HepG2 (cell line): ENCODE data around the gene MYO18B. TPM values are rescaled to one million over a fixed set of nuclear protein-coding genes. Genes with fewer than 3 reads are reported as not detected.

ENCODE experiments used
- ATAC-seq: fragments of 200-7000 bp; cut with Tn5 transposase; 3 replicates; pipeline ENCODE4 v1.9.1; 2020; ENCODE audit warnings: mild to moderate bottlenecking, moderate library complexity
- BruUV-seq: library from RNA; stranded (reverse); fragments of 400-500 nt; replicated peaks from 2 replicates; lab custom pipeline; 2021; lab: Mats Ljungman, UMichigan
- CTCF ChIA-PET: fragments of 300-600 bp; formaldehyde crosslinking; extraction: SDS; loops from one replicate; lab custom pipeline; 2021; ENCODE audit warnings: low total read pairs, inconsistent platforms, low intra/inter-chr PET ratio; lab: Yijun Ruan, JAX
- POLR2A ChIA-PET: fragments of 350-600 bp; sonication (Branson Sonifier 250); formaldehyde crosslinking; loops from one replicate; lab custom pipeline; 2020; ENCODE audit warnings: antibody characterized with exemption, inconsistent platforms; lab: Yijun Ruan, JAX
- DNase-seq: peaks from one replicate; pipeline ENCODE4 v3.0.0-alpha.2; 2015; ENCODE audit warnings: low spot score
- FAIRE-seq: peaks from 3 replicates; lab custom pipeline; 2011; peaks lifted over from hg19 to GRCh38; lab: Jason Lieb, UNC
- H2AFZ ChIP-seq: one replicate; pipeline ENCODE4 v1.6.1; 2011; ENCODE audit warnings: low read length, inconsistent platforms
- H3K27ac ChIP-seq: fragments of 300-600 bp; 3 replicates; pipeline ENCODE4 v1.8.0; 2011; ENCODE audit warnings: mixed run types, mild to moderate bottlenecking, mixed read lengths, low read length, inconsistent platforms; ENCODE audit not compliant: insufficient read depth; ENCODE audit errors: extremely low read length
- H3K27me3 ChIP-seq, 2 experiments: fragments of 200-600 bp in 1 of 2; 2 replicates in 1 of 2; 3 replicates in 1 of 2; pipeline versions ENCODE4 v1.6.0 to v1.8.0; 2011; ENCODE audit warnings: low read length in 2 of 2, mild to moderate bottlenecking in 2 of 2, moderate library complexity in 2 of 2, inconsistent platforms in 1 of 2; ENCODE audit not compliant: insufficient read depth in 2 of 2, control insufficient read depth in 1 of 2
- H3K36me3 ChIP-seq, 2 experiments: fragments of 200-600 bp in 1 of 2; replicated peaks in 1 of 2; 2 replicates in 1 of 2; 3 replicates in 1 of 2; pipeline versions ENCODE4 v1.5.1 to v1.8.0; 2011; ENCODE audit warnings: low read length in 2 of 2, inconsistent platforms in 1 of 2; ENCODE audit not compliant: insufficient read depth in 2 of 2, control insufficient read depth in 1 of 2
- H3K4me1 ChIP-seq: 2 replicates; pipeline ENCODE4 v1.5.1; 2012; ENCODE audit warnings: low read length, inconsistent platforms; ENCODE audit not compliant: insufficient read depth
- H3K4me2 ChIP-seq: 2 replicates; pipeline ENCODE4 v1.6.0; 2011; ENCODE audit warnings: low read depth, low read length, inconsistent platforms
- H3K4me3 ChIP-seq, 3 experiments: fragments of 200-600 bp in 1 of 3; sonication (generic), shearing (Covaris generic) in 1 of 3; replicated peaks in 1 of 3; 2 replicates each; pipeline ENCODE4 v1.5.1; 2011 to 2016; ENCODE audit warnings: low read length in 3 of 3, inconsistent platforms in 2 of 3, low read depth in 2 of 3, mild to moderate bottlenecking in 2 of 3, control low read depth in 1 of 3, mixed read lengths in 1 of 3; ENCODE audit not compliant: insufficient read depth in 1 of 3
- H3K79me2 ChIP-seq: one replicate; pipeline ENCODE4 v1.6.1; 2011; ENCODE audit warnings: low read length, inconsistent platforms; ENCODE audit not compliant: insufficient read depth
- H3K9ac ChIP-seq: 2 replicates; pipeline ENCODE4 v1.6.0; 2011; ENCODE audit warnings: mild to moderate bottlenecking, low read depth, low read length, inconsistent platforms; ENCODE audit not compliant: insufficient read depth
- H3K9me3 ChIP-seq: 2 replicates; pipeline ENCODE4 v1.5.1; 2012; ENCODE audit warnings: mild to moderate bottlenecking, low read length
- H4K20me1 ChIP-seq: 2 replicates; pipeline ENCODE4 v1.6.0; 2011; ENCODE audit warnings: inconsistent platforms, mild to moderate bottlenecking, low read length, moderate library complexity; ENCODE audit not compliant: insufficient read depth
- ATF7 ChIP-seq, 2 experiments: fragments of 450-650 bp in 1 of 2; sonication (generic) in 1 of 2; formaldehyde crosslinking in 1 of 2; IDR thresholded peaks; 2 replicates each; pipeline versions ENCODE4 v1.4.0 to v1.6.1; 2016 to 2020; ENCODE audit warnings: antibody characterized with exemption in 1 of 2, mild to moderate bottlenecking in 1 of 2, missing genetic modification reagents in 1 of 2
- ZNF207 ChIP-seq: fragments of 450-650 bp; IDR thresholded peaks from 2 replicates; pipeline ENCODE4 v1.6.1; 2016; ENCODE audit warnings: antibody characterized with exemption, borderline replicate concordance
- ZNF44 ChIP-seq: sonication (generic); formaldehyde crosslinking; IDR thresholded peaks from 2 replicates; pipeline ENCODE4 v1.5.1; 2020; ENCODE audit warnings: mild to moderate bottlenecking, missing genetic modification reagents
- WGBS: methylation state at CpG from one replicate; pipeline ENCODE4 v1.1.6; 2017; ENCODE audit warnings: low lambda C conversion rate; 5-methylcytosine and 5-hydroxymethylcytosine counted together
- in situ Hi-C: cut with HindIII; loops from 2 replicates; pipeline ENCODE4 v1.10.0; 2017; ENCODE audit warnings: low pct_unique_long_range_greater_than_20kb; ENCODE audit not compliant: extremely low pct_ligation_motif_present
- intact Hi-C: fragments of 100-400 bp; cut with micrococcal nuclease; formaldehyde crosslinking; loops from one replicate; pipeline ENCODE4 v1.10.0; 2022; ENCODE audit not compliant: unreplicated experiment
- polyA plus RNA-seq, 8 experiments: library from polyadenylated mRNA; depleted of rRNA in 3 of 8; stranded (reverse) in 7 of 8; unstranded in 1 of 8; fragments of >200 nt; fragmentation: Illumina TruSeq in 4 of 8; extraction: Trizol in 4 of 8; gene quantifications; 2 replicates each; pipeline versions ENCODE4 v1.2.1 to v1.2.3, GENCODE V29; 2011 to 2016; ENCODE audit warnings: low read depth in 4 of 8, missing spikeins in 1 of 8, mixed read lengths in 1 of 8; ENCODE audit not compliant: insufficient read depth in 1 of 8
- total RNA-seq, 5 experiments: library from RNA; depleted of rRNA; stranded (reverse); fragments of >200 nt; fragmentation: Illumina TruSeq; extraction: Trizol; gene quantifications; 2 replicates each; pipeline ENCODE4 v1.2.3, GENCODE V29; 2016; ENCODE audit warnings: low read depth in 1 of 5
- TF ChIP-seq, protein P1 (sequence below): sonication (generic); formaldehyde crosslinking; IDR thresholded peaks from 2 replicates; pipeline ENCODE4 v1.8.1; 2023; ENCODE audit warnings: mild to moderate bottlenecking, moderate library complexity, missing genetic modification reagents

The MYO18B gene
- total and polyA plus RNA-seq, 2 of the 13 experiments (the other 11 are each of a cell fraction or from before 2014, with no cell fraction given): 0.01 TPM; not detected in 1

DNA sequence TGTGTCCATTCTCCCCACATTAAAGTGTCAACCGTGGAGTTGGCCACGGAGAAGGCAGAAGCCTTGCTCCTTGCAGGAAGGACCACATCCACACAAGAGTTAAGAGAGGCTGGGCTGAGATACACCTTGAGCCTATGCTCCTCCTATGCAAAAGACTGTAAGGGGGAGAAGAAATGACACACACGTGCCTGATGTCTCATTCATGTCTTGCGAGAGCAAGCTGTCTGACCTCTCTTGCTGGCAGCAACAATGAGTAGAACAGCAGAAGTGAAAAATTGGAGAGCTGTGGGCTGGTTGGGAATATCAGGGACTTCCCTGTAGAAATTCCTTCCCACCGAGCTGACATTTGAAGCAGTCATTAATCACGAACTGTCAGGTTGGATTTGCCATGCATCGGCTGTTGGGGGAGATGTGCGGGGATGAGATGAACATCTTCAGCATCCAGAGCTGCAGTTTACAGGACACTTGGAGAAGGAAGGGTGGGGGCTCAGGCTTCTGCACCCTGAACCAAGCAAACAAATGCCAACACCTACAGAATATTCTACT lies 139.3 kb downstream of the MYO18B start:
- WGBS: 15% methylated on average over 8 of the region's 8 CpGs
- H3K27me3 ChIP-seq: no peaks in the 10 kb centered on the region; a peak in 1 of 5 replicates

DNA sequence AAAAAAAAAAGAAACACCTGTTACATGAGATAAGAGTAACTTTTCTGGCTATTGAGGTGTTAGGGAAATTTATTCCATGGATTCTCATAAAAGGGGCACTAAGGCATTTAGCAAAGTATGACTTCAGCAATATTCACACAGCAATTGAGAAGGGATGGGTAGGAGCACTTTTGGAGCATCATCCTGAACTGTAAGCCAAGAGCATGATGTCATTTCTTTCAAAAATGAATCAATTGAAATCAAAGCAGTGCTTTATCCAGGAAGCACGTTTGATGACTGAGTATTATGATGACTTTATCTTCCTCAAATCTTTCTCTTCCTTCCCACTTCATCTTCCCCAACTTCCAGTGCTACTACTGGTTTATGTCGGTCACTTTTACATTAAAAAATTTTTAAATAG lies 140.4 kb downstream of the MYO18B start:
- in situ Hi-C loops: no loop called here

More for the DNA sequence above, 139.3 kb downstream of the MYO18B start:
- BruUV-seq: no TSS peak
- intact Hi-C loops (loop anchor here (10.0 kb wide), 1 partner anchor 254 kb away; no protein-coding TSS in a partner anchor), in situ Hi-C loops (no loop called here)
- peaks cover 10% of the 10 kb centered on the region for H3K4me1 ChIP-seq
- FAIRE-seq (no peak), DNase-seq (no peak), ATAC-seq (no peak)
- H3K9me3 ChIP-seq: no peaks in the 10 kb centered on the region
- no peaks in the 10 kb centered on the region for H4K20me1 ChIP-seq
- TF ChIP-seq ZNF44 (CRISPR knock-in tag) (no peak), ZNF207 (no peak)
- no peaks in the 10 kb centered on the region for H3K36me3 ChIP-seq
- no peaks in the 10 kb centered on the region for H3K79me2 ChIP-seq
- no peak overlapping the region for H2AFZ ChIP-seq
- no peak overlapping the region for H3K9ac ChIP-seq
- POLR2A ChIA-PET: no interaction called here
- H3K27ac ChIP-seq: no peak overlapping the region
- CTCF ChIA-PET: no interaction called here
- H3K4me2 ChIP-seq: no peak overlapping the region
- H3K4me3 ChIP-seq: no peak overlapping the region

More for the DNA sequence above, 140.4 kb downstream of the MYO18B start:
- intact Hi-C loops: loop anchor here (10.0 kb wide), 1 partner anchor 252 kb away; no protein-coding TSS in a partner anchor
- Histone ChIP-seq H3K4me1 (peaks cover 10% of the 10 kb centered on the region), H3K36me3 (no peaks in the 10 kb centered on the region), H2AFZ (no peak overlapping the region), H3K27ac (no peak overlapping the region), H3K27me3 (no peaks in the 10 kb centered on the region), H3K79me2 (no peaks in the 10 kb centered on the region), H3K9ac (no peak overlapping the region), H3K9me3 (no peaks in the 10 kb centered on the region), H3K4me3 (no peak overlapping the region), H4K20me1 (no peaks in the 10 kb centered on the region), H3K4me2 (no peak overlapping the region)
- DNase-seq: no peak
- 3% methylated on average over 2 of the region's 2 CpGs for WGBS
- no peak for ATAC-seq
- FAIRE-seq: no peak
- no TSS peak for BruUV-seq
- ChIA-PET POLR2A (no interaction called here), CTCF (no interaction called here)
- TF ChIP-seq, protein P1, sequence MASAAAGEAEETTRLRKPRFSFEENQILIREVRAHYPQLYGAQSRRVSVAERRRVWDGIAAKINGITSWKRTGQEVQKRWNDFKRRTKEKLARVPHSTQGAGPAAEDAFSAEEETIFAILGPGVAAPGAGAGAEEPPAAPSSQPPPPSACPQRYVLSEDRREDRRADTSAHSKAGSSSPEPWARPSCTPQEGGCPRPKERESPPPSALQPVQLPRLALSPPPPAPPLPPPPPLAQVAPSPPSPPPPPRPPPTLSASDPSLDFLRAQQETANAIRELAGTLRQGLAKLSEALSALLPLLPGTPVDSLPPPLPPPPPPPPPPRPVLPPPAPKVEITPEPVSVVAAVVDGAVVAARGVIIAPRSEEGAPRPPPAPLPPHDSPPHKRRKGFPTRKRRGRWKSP (CRISPR knock-in tag): no peak
- TF ChIP-seq ATF7 (IDR thresholded peaks at IDR 0.05) (peak; percentile 61), ATF7 (CRISPR knock-in tag; IDR thresholded peaks at IDR 0.05) (no peak)
